ENCODE results near the gene BEGAIN. TPM values are rescaled to one million over a fixed set of nuclear protein-coding genes. Genes with fewer than 3 reads are reported as not detected.

BEGAIN gene
- total RNA-seq: 1 to 10 TPM in 2 of 3 donors, under 1 TPM in 1; 0.64 to 4.1 (median 2.0) TPM

GRCh38 chr14:100587086-100587762 lies at the start of gene BEGAIN:
BEGAIN (minus strand) TSS chr14:100587417; CDS start chr14:100587290, 127 bp downstream.
- Histone ChIP-seq H3K36me3 (no peaks in the 10 kb centered on the region), H3K9me3 (no peaks in the 10 kb centered on the region), H3K4me1 (no peaks in the 10 kb centered on the region), H3K27ac (peak within 1 kb of the TSS in 1 of 2 donors; percentile 7), H3K27me3 (peaks cover 0 to 9% of the 10 kb centered on the region in 2 donors), H3K4me3 (peak within 1 kb of the TSS; percentile 42 to 83 (median 68))
- intact Hi-C loops (cut with DNase I; ENCODE audit: low total_unique reads): no loop called here
- no peak for DNase-seq (ENCODE audit: low spot score in 2 of 2)
- no peak for TF ChIP-seq POLR2A (IDR thresholded peaks at IDR 0.05)
- no peak for TF ChIP-seq POLR2AphosphoS5 (IDR thresholded peaks at IDR 0.05)
- no peak for TF ChIP-seq CTCF (IDR thresholded peaks at IDR 0.05)

- H3K4me1 ChIP-seq: no peaks in the 10 kb centered on the region
- no peak overlapping the region for H3K27ac ChIP-seq
- TF ChIP-seq POLR2A (IDR thresholded peaks at IDR 0.05) (no peak), POLR2AphosphoS5 (IDR thresholded peaks at IDR 0.05) (no peak), CTCF (IDR thresholded peaks at IDR 0.05) (no peak)
- no peak for DNase-seq (ENCODE audit: low spot score in 2 of 2)
- H3K27me3 ChIP-seq: peaks cover 0 to 5% of the 10 kb centered on the region in 2 donors
- intact Hi-C loops (cut with DNase I; ENCODE audit: low total_unique reads): no loop called here
- no peak overlapping the region for H3K4me3 ChIP-seq
- H3K36me3 ChIP-seq: no peaks in the 10 kb centered on the region
- H3K9me3 ChIP-seq: no peaks in the 10 kb centered on the region
Observed at GRCh38 chr14:100636559-100636958, 49.3 kb upstream of the BEGAIN start.

GRCh38 chr14:100634026-100634425 lies 46.8 kb upstream of the BEGAIN start:
- intact Hi-C loops (cut with DNase I; ENCODE audit: low total_unique reads): loop anchor here (5.0 kb wide), 1 partner anchor 1268 kb away; no protein-coding TSS in a partner anchor
- H3K4me3 ChIP-seq: no peak overlapping the region
- DNase-seq (ENCODE audit: low spot score in 2 of 2): peak in 1 of 2 donors; percentile 29
- no peaks in the 10 kb centered on the region for H3K4me1 ChIP-seq
- no peak overlapping the region for H3K27ac ChIP-seq
- peaks cover 0 to 5% of the 10 kb centered on the region in 2 donors for H3K27me3 ChIP-seq
- TF ChIP-seq POLR2A (IDR thresholded peaks at IDR 0.05) (no peak), POLR2AphosphoS5 (IDR thresholded peaks at IDR 0.05) (no peak), CTCF (IDR thresholded peaks at IDR 0.05) (no peak)
- no peaks in the 10 kb centered on the region for H3K36me3 ChIP-seq
- no peaks in the 10 kb centered on the region for H3K9me3 ChIP-seq

GRCh38 chr14:100633406-100633805 lies 46.2 kb upstream of the BEGAIN start:
- intact Hi-C loops (cut with DNase I; ENCODE audit: low total_unique reads): loop anchor here (5.0 kb wide), 1 partner anchor 1269 kb away; no protein-coding TSS in a partner anchor
- H3K4me1 ChIP-seq: no peaks in the 10 kb centered on the region
- H3K9me3 ChIP-seq: no peaks in the 10 kb centered on the region
- no peak overlapping the region for H3K27ac ChIP-seq
- H3K36me3 ChIP-seq: no peaks in the 10 kb centered on the region
- no peak overlapping the region for H3K4me3 ChIP-seq
- no peak for DNase-seq (ENCODE audit: low spot score in 2 of 2)
- TF ChIP-seq POLR2A (IDR thresholded peaks at IDR 0.05) (no peak), CTCF (IDR thresholded peaks at IDR 0.05) (no peak), POLR2AphosphoS5 (IDR thresholded peaks at IDR 0.05) (no peak)
- peaks cover 0 to 5% of the 10 kb centered on the region in 2 donors for H3K27me3 ChIP-seq

GRCh38 chr14:100629696-100630095 lies 42.5 kb upstream of the BEGAIN start:
- DNase-seq (ENCODE audit: low spot score in 2 of 2): no peak
- H3K36me3 ChIP-seq: no peaks in the 10 kb centered on the region
- TF ChIP-seq CTCF (IDR thresholded peaks at IDR 0.05): no peak
- TF ChIP-seq POLR2A (IDR thresholded peaks at IDR 0.05): no peak
- TF ChIP-seq POLR2AphosphoS5 (IDR thresholded peaks at IDR 0.05): no peak
- intact Hi-C loops (cut with DNase I; ENCODE audit: low total_unique reads): loop anchor here (5.0 kb wide), 1 partner anchor 1273 kb away; no protein-coding TSS in a partner anchor
- no peaks in the 10 kb centered on the region for H3K9me3 ChIP-seq
- peaks cover 0 to 10% of the 10 kb centered on the region in 2 donors for H3K27me3 ChIP-seq
- no peak overlapping the region for H3K27ac ChIP-seq
- H3K4me1 ChIP-seq: no peaks in the 10 kb centered on the region
- no peak overlapping the region for H3K4me3 ChIP-seq

Data from breast epithelium (tissue), 4 donors.